GM18861 (cell line): ENCODE data around the gene CDHR4.
"Not testable (repeated sequence)": the region's sequence is repeated elsewhere in the genome, so short reads cannot be mapped to it uniquely, and the experiment has no call there.

Experiments used
- ATAC-seq: cut with Tn5 transposase; IDR thresholded peaks from one replicate; pipeline ENCODE4 v1.9.1; 2021; ENCODE audit not compliant: unreplicated experiment

The CDHR4 gene

GRCh38 chr3:49799761-49800160 lies at the start of gene CDHR4:
CDHR4 (minus strand) TSS chr3:49799873; CDS start chr3:49799812, 61 bp downstream.
- no peak for ATAC-seq

- no peak for ATAC-seq
These were observed 46.0 kb upstream of the CDHR4 start for GRCh38 chr3:49845694-49846093.

DNA sequence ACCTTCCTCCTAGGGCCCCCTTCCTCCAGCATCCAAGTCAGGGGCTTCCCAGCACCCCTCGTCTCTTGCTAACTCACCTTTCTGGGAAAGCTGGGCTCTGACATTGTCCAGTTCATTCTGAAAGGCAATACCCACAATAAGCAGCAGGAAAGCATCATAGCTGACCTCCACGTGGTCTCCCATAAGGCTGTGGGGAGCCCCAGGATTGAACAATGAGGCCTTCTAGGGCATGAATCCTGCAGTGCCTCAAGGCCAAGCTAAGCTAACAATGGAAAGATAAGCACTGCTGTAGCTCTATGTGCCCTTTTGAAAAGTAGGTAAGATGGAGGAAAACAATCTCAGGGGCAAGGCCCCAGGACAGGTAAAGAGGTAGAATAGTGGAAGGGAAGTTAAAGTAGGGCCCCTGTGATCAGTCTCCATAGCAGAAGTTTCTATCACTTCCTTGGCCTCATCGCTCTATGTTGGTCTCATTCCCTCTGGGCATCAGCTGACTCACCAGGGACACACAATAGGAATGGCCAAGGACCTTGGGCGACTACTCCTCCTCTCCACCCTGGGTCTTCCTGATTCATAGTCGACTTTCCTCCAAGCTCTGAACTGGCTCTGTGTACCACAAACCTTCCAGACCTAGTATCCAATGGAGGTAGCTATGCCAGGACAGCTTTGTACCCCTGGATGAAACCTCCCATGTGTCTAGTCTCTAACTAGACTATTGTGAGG lies 45.0 kb upstream of the CDHR4 start:
- no peak for ATAC-seq

GRCh38 chr3:49842843-49843517 lies 43.3 kb upstream of the CDHR4 start:
- no peak for ATAC-seq

DNA sequence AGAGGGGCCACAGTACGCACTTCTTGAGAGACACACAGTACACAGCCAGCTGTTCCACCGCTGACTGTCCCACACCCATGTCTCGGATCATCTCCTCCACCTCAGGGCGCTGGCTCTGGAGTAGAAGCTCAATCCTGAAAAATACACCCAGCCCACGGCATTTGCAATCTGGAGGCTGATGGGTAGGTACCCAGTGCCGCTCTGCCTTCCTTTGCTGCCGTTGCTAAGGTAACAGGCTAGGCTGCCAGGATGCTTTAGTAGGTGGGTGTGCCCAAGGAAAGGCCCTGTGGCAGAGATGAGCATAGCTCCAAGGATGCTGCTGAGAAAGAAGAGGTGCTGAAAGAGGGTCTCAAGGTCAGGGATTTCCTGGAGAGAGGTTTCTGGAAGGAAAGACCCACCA lies 42.1 kb upstream of the CDHR4 start:
- no peak for ATAC-seq

DNA sequence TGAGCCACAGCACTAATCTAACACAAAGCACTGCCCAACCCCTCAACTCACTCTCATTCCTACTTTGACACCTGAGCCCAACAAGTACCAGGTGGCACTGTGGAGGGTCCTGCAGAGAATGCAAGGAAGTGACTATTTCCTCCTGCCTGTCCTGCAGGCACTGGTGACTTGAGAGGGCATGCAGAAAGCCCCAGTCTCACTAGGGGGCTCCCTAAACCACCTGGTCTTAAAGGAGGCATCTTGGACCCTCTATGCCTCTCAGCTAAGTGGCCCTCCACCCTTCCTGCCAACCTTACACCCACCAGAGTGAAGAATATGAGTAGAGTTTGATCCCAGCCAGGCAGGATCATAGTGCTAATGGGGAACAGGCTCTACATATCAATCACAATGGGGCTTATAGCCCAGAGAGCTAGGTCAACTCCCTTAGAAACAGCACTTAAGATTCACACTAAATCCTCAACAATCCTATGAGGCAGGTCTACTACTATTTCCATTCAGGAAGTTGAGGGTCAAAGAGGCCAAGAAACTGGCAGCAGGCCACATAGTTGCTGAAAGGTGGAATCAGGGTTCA lies 41.5 kb upstream of the CDHR4 start:
- ATAC-seq, result no peak

DNA sequence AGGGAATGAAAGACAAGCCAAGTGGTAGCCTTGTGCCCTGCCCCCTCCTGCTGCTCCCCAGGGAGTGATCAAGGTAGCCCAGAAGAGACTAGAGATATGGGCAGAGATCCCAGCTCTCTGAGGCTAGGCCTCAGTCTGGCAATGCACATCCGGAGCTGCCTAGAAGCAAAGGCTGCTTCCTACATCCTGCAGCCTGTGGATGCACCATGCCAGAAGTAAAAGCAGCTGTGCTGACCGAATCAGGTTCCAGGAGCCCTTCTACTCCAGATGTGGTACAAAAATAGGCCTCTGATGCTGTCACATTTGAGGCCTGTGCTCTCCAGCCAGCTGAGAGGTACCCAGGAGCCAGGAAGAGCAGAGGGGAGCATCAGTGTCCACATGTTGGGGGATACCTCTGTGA lies 40.7 kb upstream of the CDHR4 start:
- no peak for ATAC-seq

GRCh38 chr3:49839193-49839809 lies 39.6 kb upstream of the CDHR4 start:
- ATAC-seq, result no peak

DNA sequence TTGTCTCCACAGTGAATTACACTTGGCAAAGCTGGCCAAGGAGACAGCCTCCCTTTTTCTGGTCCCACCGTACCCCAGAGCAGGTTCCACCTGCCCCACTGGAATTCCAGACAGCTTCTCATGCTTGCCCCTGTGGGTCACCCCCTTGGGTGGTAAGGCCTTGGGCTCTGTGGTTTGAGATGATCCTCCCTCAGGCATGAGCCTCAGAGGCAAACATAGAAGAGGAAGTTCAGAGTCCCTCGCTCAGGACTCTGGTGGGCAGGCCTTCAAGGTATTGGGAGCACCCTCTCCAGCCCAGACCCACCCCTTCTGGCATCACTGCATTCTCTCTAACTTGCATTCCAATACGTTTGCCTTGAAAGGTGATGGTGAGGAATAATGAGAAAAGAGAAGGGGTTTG lies 31.7 kb upstream of the CDHR4 start:
- no peak for ATAC-seq

DNA sequence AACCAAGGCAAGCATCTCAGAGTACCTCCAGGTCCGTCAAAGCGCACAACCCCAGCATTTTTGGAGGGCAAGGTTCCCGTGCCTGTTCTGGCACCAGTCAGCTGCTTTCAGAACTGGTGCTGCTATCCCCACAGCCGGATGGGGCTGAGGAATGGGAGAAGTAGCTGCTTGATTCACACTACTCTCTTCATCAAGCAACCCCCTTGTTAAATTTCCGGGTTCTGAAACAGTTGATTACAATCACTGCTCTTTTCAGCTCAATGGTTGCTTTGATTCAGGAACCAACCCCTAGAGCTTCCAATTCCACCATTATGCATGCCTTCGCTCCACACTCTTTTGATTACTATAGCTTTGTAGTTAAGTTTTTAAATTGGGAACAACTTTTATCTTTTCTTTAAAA lies 26.3 kb upstream of the CDHR4 start:
- ATAC-seq, result no peak

GRCh38 chr3:49823131-49823530 lies 23.5 kb upstream of the CDHR4 start:
- ATAC-seq, result not testable (repeated sequence)

DNA sequence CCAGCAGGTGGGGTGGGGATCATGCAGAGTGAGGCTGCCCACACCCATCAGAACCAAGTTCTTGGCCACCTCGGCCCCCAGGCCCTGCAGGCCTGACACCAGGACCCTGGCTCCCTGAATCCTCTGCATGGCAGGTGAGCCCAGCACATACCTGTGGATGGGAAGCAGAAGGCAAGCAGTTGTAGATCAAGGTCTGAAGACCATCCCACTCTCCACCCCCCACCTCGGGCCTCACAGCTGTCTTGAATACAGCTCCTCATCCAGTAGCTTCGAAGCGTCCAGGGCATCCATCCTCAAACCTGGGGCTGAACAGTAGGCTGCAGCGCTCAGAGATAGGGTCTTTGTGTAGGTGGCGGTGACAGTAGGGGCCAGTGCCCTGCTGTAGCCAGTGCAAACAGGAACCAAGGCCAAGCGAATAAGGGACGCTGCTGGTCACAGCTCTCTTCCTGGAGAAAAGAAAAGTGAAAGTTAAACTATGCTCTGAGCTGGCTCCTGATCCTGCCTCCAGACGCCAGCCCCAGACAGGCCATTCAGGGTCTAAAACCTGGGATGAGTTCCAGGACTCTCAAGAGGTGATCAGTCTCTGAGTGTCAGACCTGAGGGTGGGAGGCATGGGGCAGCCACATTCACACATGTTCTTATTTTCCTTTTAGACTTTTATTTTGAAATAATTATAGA lies 14.0 kb upstream of the CDHR4 start, which contains the start of gene UBA7:
UBA7 (minus strand) TSS at position 457 of the 678 bp plus-strand sequence; CDS start at position 291, 166 bp downstream.
- ATAC-seq, result no peak

DNA sequence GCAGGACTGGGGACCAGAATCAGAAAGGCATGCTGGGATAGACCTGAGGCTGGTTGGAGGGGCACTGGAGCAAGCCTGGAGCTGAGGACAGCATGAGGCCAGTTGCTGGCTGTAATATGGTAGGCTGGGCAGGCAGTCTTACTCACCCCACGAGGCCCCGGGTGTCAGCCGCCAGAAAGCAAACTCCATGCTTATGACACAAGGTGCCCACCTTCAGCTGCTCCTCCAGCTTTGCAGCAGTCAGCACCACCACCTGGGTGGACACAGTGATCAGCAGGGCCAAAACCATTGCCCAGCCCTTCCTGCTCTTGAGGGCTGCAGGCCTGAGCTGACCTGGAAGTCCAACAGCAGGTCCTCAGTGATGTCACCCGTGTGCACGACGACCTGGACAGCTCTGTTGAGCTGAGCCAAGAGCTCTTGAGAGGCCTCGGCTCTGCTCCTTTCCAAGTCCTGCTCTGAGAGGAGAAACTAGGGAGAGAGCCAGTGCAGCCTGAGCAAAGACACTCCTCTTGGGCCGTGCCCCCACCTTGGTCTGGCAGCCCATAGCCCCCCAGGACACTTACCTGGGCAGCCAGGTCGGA lies 13.3 kb upstream of the CDHR4 start:
- no peak for ATAC-seq

DNA sequence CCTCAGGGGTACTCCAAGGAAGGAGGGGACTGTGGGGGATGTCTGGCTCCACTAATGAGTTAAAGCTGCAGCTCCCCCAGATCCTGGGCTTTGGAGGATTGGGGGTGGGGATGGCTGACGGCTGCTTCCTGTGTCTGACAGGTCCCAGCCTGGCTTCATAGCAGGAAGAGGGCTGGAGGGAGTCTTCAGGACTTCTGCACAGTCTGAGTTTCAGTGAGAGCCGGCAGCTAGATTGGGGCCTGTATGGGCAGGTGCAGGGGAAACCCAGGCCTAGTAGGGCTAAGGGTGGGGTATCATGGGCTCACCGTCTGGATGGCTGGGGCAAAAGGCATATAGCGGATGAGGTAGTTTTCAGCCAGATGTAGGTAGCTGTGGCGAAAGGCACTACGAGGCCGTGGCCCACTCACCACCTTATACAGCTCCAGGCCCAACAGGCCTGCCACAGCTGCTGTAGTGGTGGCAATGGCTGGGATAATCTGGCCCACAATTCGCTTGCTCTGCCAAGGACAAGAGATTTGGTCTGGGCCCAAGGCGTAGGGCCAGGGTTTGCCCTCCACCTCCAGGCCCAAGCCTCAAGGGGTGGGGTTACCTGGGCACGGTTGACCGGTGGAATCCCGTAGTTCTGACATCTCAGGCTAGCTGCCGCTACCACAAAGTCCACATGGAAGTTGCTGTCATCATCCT lies 7.9 kb upstream of the CDHR4 start:
- no peak for ATAC-seq

DNA sequence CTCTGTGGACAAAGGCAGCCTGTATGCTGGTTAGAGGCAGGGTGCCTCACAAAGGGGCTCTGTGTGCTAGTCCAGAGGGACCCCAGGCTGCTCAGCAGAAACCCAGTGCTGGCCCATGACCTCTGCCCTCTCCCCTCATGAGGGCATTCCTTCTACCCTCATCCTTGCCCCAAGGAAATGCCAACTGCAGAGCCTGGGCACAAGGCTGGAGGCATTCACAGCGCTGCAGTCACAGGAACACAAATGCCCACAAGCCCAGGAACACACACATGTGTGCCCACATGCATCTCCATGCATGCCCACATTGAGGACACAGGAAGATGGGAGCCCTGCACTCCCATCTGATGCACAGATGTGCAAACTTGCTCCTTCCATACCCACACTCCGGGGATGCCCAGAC lies 7.2 kb upstream of the CDHR4 start:
- ATAC-seq, result no peak

DNA sequence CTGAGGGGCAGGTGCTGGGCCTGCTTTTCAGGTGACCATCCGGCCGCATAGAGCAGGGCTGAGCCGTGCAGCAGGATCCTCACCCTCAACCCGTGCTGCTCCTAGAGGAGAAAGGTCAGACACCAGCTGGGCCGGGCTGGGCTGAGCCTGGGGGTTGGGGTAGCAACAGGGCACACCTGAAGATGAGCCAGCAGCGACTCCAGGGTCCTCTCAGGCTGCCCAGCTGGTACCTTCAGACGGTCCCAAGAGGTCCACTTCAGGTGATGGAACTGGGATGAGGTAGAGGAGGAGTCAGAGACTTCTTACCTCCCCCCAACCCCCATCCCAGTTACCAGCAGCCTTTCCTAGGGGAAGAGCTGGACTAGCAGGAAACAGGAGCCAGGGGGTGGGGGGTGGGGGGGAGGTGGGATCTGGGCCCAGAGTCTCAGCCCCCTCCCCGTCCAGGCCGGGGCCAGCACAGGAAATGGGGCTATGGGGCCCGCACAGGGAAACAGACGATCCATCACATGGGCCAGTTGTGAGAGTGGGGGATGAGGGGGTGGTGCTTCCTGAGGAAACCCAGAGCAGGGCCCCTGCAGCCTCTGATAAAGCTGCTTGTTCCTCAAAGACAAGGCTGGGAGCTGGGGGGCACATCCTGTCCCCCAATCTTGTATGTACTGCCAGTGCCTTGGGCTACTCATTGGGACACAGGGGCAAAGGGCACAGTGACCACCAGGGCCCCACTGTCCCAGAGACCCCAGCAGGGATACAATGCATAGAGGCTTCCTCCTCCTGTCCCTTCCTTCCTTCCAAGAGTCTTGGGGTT lies 6.4 kb upstream of the CDHR4 start:
- ATAC-seq, result no peak

- ATAC-seq, result no peak
These were observed 5.7 kb upstream of the CDHR4 start for GRCh38 chr3:49805367-49805782.

GRCh38 chr3:49804141-49805041 lies 4.7 kb upstream of the CDHR4 start:
- ATAC-seq, result no peak
